H9 (cell line): ENCODE measurements around the gene ATF4. TPM values are rescaled to one million over a fixed set of nuclear protein-coding genes. Genes with fewer than 3 reads are reported as not detected.

Experiments used
- DNase-seq: peaks from one replicate; pipeline ENCODE4 v3.0.0-alpha.2; 2017
- H2AFZ ChIP-seq: one replicate; pipeline ENCODE4 v1.6.1; 2013; ENCODE audit warnings: mild to moderate bottlenecking, low read length, control low read depth, moderate library complexity
- H2AK5ac ChIP-seq: 2 replicates; pipeline ENCODE4 v1.6.1; 2013; ENCODE audit warnings: low read length, control low read depth, mixed read lengths; ENCODE audit not compliant: insufficient read length
- H2BK120ac ChIP-seq: one replicate; pipeline ENCODE4 v1.6.1; 2013; ENCODE audit warnings: low read depth, mild to moderate bottlenecking, low read length, control low read depth, inconsistent platforms; ENCODE audit not compliant: poor library complexity, severe bottlenecking
- H2BK12ac ChIP-seq: 2 replicates; pipeline ENCODE4 v1.6.1; 2013; ENCODE audit warnings: low read length, control low read depth, mixed read lengths, low read depth; ENCODE audit not compliant: insufficient read length
- H2BK15ac ChIP-seq: 2 replicates; pipeline ENCODE4 v1.6.1; 2013; ENCODE audit warnings: low read depth, low read length, control low read depth
- H2BK20ac ChIP-seq: one replicate; pipeline ENCODE4 v1.6.1; 2013; ENCODE audit warnings: low read depth, mild to moderate bottlenecking, low read length, control low read depth, inconsistent platforms; ENCODE audit not compliant: poor library complexity, severe bottlenecking
- H2BK5ac ChIP-seq: 2 replicates; pipeline ENCODE4 v1.6.1; 2013; ENCODE audit warnings: low read length, control low read depth, mixed read lengths; ENCODE audit not compliant: insufficient read length
- H3K14ac ChIP-seq: 2 replicates; pipeline ENCODE4 v1.6.1; 2013; ENCODE audit warnings: low read length, control low read depth; ENCODE audit not compliant: insufficient read depth
- H3K18ac ChIP-seq: 2 replicates; pipeline ENCODE4 v1.6.1; 2013; ENCODE audit warnings: low read depth, mild to moderate bottlenecking, mixed read lengths, low read length, control low read depth; ENCODE audit not compliant: insufficient read length
- H3K23ac ChIP-seq: 2 replicates; pipeline ENCODE4 v1.6.1; 2013; ENCODE audit warnings: low read length, control low read depth, mixed read lengths, low read depth; ENCODE audit not compliant: insufficient read length
- H3K23me2 ChIP-seq: 2 replicates; pipeline ENCODE4 v1.6.1; 2013; ENCODE audit warnings: low read depth, mild to moderate bottlenecking, mixed read lengths, low read length, control low read depth; ENCODE audit not compliant: insufficient read length, poor library complexity, severe bottlenecking
- H3K27ac ChIP-seq: 2 replicates; pipeline ENCODE4 v1.5.1; 2013; ENCODE audit warnings: low read length, control low read depth, mixed read lengths, low read depth; ENCODE audit not compliant: insufficient read length
- H3K27me3 ChIP-seq: 2 replicates; pipeline ENCODE4 v1.6.1; 2013; ENCODE audit warnings: low read length, control low read depth, inconsistent platforms; ENCODE audit not compliant: insufficient read depth
- H3K4ac ChIP-seq: 2 replicates; pipeline ENCODE4 v1.6.1; 2013; ENCODE audit warnings: low read depth, mild to moderate bottlenecking, control low read depth, inconsistent platforms, low read length, moderate library complexity
- H3K4me1 ChIP-seq: 2 replicates; pipeline ENCODE4 v1.6.1; 2013; ENCODE audit warnings: low read length, control low read depth, inconsistent platforms; ENCODE audit not compliant: insufficient read depth
- H3K4me2 ChIP-seq: 2 replicates; pipeline ENCODE4 v1.6.1; 2013; ENCODE audit warnings: low read length, control low read depth, mixed read lengths; ENCODE audit not compliant: insufficient read length, insufficient read depth
- H3K56ac ChIP-seq: 2 replicates; pipeline ENCODE4 v1.6.1; 2013; ENCODE audit warnings: low read depth, mild to moderate bottlenecking, mixed read lengths, low read length, control low read depth; ENCODE audit not compliant: insufficient read length
- H3K79me1 ChIP-seq: 2 replicates; pipeline ENCODE4 v1.6.1; 2013; ENCODE audit warnings: low read depth, mild to moderate bottlenecking, moderate library complexity, low read length, control low read depth, inconsistent platforms; ENCODE audit not compliant: insufficient read depth, poor library complexity, severe bottlenecking
- H3K79me2 ChIP-seq: 2 replicates; pipeline ENCODE4 v1.6.1; 2013; ENCODE audit warnings: low read length, control low read depth, inconsistent platforms; ENCODE audit not compliant: insufficient read depth
- H3K9ac ChIP-seq: 2 replicates; pipeline ENCODE4 v1.6.1; 2013; ENCODE audit warnings: low read length, control low read depth, mixed read lengths; ENCODE audit not compliant: insufficient read length; ENCODE audit errors: extremely low read depth
- H3K9me3 ChIP-seq: one replicate; pipeline ENCODE4 v1.6.1; 2013; ENCODE audit warnings: low read depth, low read length, inconsistent platforms; ENCODE audit not compliant: control insufficient read depth
- H3T11ph ChIP-seq: one replicate; pipeline ENCODE4 v1.6.1; 2013; ENCODE audit warnings: mild to moderate bottlenecking, low read length, control low read depth, inconsistent platforms
- H4K20me1 ChIP-seq: one replicate; pipeline ENCODE4 v1.6.1; 2013; ENCODE audit not compliant: control insufficient read depth, insufficient read length, insufficient read depth
- H4K5ac ChIP-seq: 2 replicates; pipeline ENCODE4 v1.6.1; 2013; ENCODE audit warnings: low read depth, mild to moderate bottlenecking, mixed read lengths, low read length, control low read depth; ENCODE audit not compliant: insufficient read length
- H4K8ac ChIP-seq: replicated peaks from 2 replicates; pipeline ENCODE4 v1.6.1; 2013; ENCODE audit warnings: low read length, control low read depth, mixed read lengths, low read depth; ENCODE audit not compliant: insufficient read length
- H4K91ac ChIP-seq: 2 replicates; pipeline ENCODE4 v1.6.1; 2013; ENCODE audit warnings: low read depth, mild to moderate bottlenecking, moderate library complexity, mixed read lengths, low read length, control low read depth; ENCODE audit not compliant: insufficient read length
- H3K27ac Mint-ChIP-seq, 3 experiments: 2 replicates in 2 of 3; 3 replicates in 1 of 3; pipeline ENCODE4 v1.8.0; 2020 to 2021; ENCODE audit warnings: mixed read lengths in 3 of 3, mild to moderate bottlenecking in 1 of 3, moderate library complexity in 1 of 3
- H3K27me3 Mint-ChIP-seq: 2 replicates; pipeline ENCODE4 v1.8.0; 2021; ENCODE audit warnings: low read depth, mild to moderate bottlenecking, moderate library complexity, mixed read lengths
- H3K36me3 Mint-ChIP-seq, 3 experiments: 2 replicates in 2 of 3; 3 replicates in 1 of 3; pipeline ENCODE4 v1.8.0; 2020 to 2021; ENCODE audit warnings: low read depth in 3 of 3, mixed read lengths in 3 of 3; ENCODE audit not compliant: insufficient read depth in 1 of 3
- H3K4me1 Mint-ChIP-seq, 2 experiments: 2 replicates each; pipeline ENCODE4 v1.8.0; 2020; ENCODE audit warnings: mixed read lengths in 2 of 2
- H3K4me3 Mint-ChIP-seq, 2 experiments: 2 replicates in 1 of 2; 3 replicates in 1 of 2; pipeline ENCODE4 v1.8.0; 2020 to 2021; ENCODE audit warnings: mild to moderate bottlenecking in 2 of 2, mixed read lengths in 2 of 2, moderate library complexity in 1 of 2
- H3K9me3 Mint-ChIP-seq, 2 experiments: 2 replicates in 1 of 2; 3 replicates in 1 of 2; pipeline ENCODE4 v1.8.0; 2020; ENCODE audit warnings: mild to moderate bottlenecking in 2 of 2, mixed read lengths in 2 of 2, moderate library complexity in 1 of 2
- CTCF ChIP-seq: fragments of 200-600 bp; sonication (generic); conservative IDR thresholded peaks from 3 replicates; pipeline ENCODE4 v1.8.0; 2021; ENCODE audit warnings: antibody characterized with exemption, mild to moderate bottlenecking
- WGBS: extraction: QIAGEN DNeasy Blood & Tissue Kit; methylation state at CpG from one replicate; pipeline ENCODE4 v1.1.7; 2013; ENCODE audit warnings: missing lambda C conversion rate, low lambda C conversion rate, mixed read lengths; ENCODE audit not compliant: insufficient read length; ENCODE audit errors: extremely low coverage; 5-methylcytosine and 5-hydroxymethylcytosine counted together
- total RNA-seq: library from RNA; stranded (reverse); gene quantifications from 2 replicates; pipeline ENCODE4 v1.2.1, GENCODE V29; 2021

The ATF4 gene
- total RNA-seq, 1 experiment from 2014 or later: 455 TPM

- peaks cover 14% of the 10 kb centered on the region for H3K27me3 Mint-ChIP-seq
- Histone ChIP-seq H3K27ac (no peak overlapping the region), H3K9ac (no peak overlapping the region), H3K56ac (no peak overlapping the region), H2BK120ac (no peak overlapping the region), H2AFZ (no peak overlapping the region), H3K23ac (no peak overlapping the region), H3T11ph (no peak overlapping the region), H3K4ac (no peak overlapping the region), H3K27me3 (no peaks in the 10 kb centered on the region), H4K5ac (no peak overlapping the region), H3K79me1 (no peaks in the 10 kb centered on the region), H3K23me2 (no peaks in the 10 kb centered on the region), H3K14ac (no peak overlapping the region), H4K91ac (no peak overlapping the region), H3K18ac (no peak overlapping the region), H4K8ac (no peak overlapping the region), H3K4me2 (no peak overlapping the region), H2AK5ac (no peak overlapping the region), H2BK12ac (no peak overlapping the region), H2BK5ac (no peak overlapping the region), H3K4me1 (no peaks in the 10 kb centered on the region; the same call in 1 of the 2 replicates), H3K79me2 (no peaks in the 10 kb centered on the region), H2BK20ac (no peak overlapping the region), H4K20me1 (no peaks in the 10 kb centered on the region), H2BK15ac (no peak overlapping the region), H3K9me3 (no peaks in the 10 kb centered on the region)
- WGBS: no CpG with 5 or more reads among the region's 2 CpGs
- peaks cover 25 to 34% of the 10 kb centered on the region in 2 experiments for H3K4me1 Mint-ChIP-seq
- no peak for TF ChIP-seq CTCF
- H3K9me3 Mint-ChIP-seq: no peaks in the 10 kb centered on the region; a peak in 1 of 5 replicates
- peak overlapping the region in 1 of 2 experiments; percentile 35; a peak in 1 of 5 replicates for H3K4me3 Mint-ChIP-seq
- H3K27ac Mint-ChIP-seq: no peak overlapping the region
- no peaks in the 10 kb centered on the region for H3K36me3 Mint-ChIP-seq
- DNase-seq: no peak
Observed at GRCh38 chr22:39537975-39538374, 17.6 kb downstream of the ATF4 start.
